Stimulated activated CD4-positive, alpha-beta T cell treated with anti-CD3 and anti-CD28 coated beads, Interleukin-2, amount 100 ng/mL, for 4 hours (primary cell): ENCODE results near the gene ATXN1.

Experiments used
- DNase-seq: peaks from one replicate; pipeline ENCODE4 v3.0.0-alpha.2; 2020; ENCODE audit warnings: low read depth

The ATXN1 gene

DNA sequence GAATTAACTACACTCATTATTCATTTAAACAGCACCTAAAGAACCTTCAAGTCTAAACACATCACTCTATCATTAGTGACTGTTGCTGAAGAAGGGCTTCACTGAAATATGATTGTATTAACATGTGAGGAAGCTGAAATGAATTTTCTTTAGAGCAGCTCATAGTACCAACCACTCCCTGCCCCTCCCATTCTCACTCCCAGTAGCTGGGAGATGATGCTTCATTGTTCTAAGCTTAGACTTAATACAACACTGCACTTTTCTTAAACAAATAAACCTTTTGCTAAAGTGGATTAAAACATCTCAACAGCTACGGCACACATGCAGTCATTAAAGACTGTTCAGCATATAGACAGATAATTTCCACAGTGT lies 63.1 kb downstream of the ATXN1 start:
- no peak for DNase-seq

DNA sequence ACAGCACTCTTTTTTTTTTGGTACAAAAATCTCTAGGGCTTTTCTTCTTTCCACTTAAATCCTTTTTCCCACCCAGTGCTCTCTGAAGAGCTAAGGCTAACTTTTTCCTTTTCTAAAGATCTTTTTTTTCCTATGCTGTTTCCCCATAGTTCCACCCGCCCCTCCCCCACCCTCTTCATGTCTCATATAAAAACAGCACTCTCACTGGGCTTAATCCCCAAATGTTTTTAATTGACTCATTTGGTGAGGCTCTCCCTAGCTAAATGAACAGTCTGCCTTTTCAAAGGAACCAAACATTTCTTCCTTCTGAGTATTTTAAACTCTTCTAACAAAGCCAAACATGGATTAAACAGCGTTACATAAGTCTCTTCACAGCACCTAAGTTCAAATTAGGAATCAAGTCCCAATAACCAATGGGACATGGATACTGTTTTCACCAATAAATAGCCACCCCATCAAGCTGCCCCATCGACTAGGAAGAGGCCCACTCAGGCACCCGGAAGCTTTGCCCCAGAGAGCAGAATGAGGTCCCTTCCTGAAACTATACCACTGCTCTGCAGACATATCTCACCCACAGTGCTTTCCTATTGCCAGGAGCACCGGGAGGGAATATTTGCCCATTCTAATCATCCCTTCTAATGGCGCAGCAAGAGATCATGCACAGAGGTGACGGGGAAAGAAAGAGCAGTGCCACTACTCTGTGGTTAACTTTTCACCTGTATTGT lies 63.7 kb downstream of the ATXN1 start:
- no peak for DNase-seq

- no peak for DNase-seq
Measured at GRCh38 chr6:16696496-16696895, 64.8 kb downstream of the ATXN1 start.

- DNase-seq = no peak
Measured at GRCh38 chr6:16694781-16695578, 66.3 kb downstream of the ATXN1 start.

DNA sequence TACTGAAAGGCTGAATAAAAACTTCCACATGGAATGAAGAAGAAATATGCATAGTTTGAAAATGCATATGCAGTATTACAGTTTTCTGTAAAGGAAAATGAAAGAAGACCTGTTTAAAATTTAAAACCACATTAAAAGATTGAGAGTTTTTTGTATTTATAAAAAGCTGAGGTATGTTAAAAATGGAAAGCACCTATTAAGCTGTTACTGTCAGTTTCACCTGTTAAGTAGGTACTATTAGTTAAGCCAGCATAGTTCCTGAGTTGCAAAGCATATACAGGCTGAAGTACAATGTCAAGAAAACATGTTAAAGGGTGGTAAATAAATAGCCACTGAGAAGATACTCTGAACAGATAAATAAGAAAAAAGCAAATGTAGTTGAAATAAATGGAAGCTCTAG lies 69.9 kb downstream of the ATXN1 start:
- DNase-seq = no peak

GRCh38 chr6:16690608-16691142 lies 70.6 kb downstream of the ATXN1 start:
- no peak for DNase-seq

DNA sequence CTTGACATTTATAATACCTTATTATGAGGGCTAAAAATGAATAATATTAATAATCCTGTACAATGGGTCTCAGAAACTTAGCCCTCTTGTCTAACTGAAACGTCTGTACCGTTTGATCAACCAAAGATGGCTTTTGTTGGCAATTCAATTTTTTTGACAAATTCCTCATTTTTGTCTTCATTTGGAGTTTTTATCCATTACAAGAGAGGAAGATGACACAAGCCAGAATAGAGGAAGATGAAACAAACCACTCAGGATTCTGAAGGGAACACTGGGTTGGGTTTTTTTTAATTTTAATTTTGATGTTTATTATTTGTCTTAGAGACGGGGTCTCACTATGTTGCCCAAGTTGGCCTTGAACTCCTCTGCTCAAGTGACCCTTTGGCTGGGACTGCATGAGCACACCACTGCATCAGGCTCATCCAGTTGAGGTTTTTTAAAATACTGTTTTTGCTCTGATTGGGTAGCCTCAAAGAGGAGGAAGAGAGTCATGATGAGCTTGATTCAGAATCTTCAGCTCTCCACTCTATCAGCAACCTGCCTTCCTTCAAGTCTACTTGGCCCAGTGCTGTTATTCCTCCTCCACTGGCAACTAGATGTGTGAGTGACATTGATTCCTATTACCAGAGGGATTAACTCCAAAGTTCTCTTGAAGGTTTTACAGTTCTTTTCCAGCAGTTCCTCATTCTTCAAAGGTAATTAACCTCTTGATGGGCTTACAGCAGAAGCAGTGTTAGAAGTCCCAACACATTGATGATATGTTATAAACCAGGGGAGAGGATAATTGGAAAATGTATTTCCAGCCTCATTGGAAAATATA lies 71.3 kb downstream of the ATXN1 start:
- no peak for DNase-seq

GRCh38 chr6:16688984-16689636 lies 72.2 kb downstream of the ATXN1 start:
- DNase-seq = no peak

- no peak for DNase-seq
Measured at GRCh38 chr6:16688436-16688835, 72.8 kb downstream of the ATXN1 start.

GRCh38 chr6:16687045-16687444 lies 74.2 kb downstream of the ATXN1 start:
- no peak for DNase-seq

GRCh38 chr6:16684896-16685554 lies 76.2 kb downstream of the ATXN1 start:
- peak; percentile 87 for DNase-seq

DNA sequence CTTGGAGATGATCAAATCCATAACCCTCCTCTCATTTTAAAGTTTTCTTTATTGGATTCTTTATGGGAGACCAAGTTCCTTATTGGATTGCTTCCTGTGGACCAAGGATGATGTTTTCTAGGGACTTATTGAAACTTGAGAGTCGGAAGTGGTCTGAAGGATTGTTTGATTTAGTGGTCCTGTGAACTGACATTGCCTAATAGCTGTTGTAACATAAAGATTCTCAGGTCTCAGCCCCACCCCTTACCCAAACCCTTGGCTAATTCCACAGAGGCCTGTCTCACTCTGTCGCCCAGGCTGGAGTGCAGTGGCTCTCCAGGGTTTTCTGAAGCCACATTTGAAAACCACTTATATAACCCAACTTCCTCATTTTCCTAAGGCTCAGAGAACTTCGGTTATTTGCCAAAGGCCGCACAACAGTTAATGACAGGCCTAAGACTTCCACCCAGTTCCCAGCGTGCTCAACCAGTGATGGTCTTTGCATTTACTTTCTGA lies 77.0 kb downstream of the ATXN1 start:
- no peak for DNase-seq

DNA sequence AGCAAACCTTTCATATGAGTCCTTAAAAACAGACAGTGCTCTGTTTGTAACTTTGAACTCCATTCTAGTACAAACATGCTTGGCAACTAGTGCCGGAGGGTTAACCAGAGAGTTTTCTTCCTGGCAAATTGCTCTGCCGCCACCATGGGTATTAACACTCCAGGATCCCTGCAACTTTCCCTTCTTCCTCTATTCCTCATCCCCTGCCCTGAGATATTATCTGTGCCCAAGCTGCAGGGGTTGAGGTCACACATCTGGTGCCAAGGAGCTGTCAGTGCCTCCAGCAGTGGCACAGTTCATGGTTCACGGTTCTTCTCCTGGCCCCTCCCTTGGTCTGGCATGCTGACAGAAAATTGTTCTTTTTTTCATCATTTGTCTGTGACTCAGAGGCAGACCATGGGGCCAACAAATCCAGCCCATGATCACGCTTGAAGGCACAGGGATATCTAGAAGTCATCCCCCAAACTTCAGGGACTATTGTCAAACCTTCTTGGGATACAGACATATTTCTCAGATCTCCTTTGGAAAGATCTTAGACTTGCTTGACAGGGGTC lies 77.5 kb downstream of the ATXN1 start:
- no peak for DNase-seq

DNA sequence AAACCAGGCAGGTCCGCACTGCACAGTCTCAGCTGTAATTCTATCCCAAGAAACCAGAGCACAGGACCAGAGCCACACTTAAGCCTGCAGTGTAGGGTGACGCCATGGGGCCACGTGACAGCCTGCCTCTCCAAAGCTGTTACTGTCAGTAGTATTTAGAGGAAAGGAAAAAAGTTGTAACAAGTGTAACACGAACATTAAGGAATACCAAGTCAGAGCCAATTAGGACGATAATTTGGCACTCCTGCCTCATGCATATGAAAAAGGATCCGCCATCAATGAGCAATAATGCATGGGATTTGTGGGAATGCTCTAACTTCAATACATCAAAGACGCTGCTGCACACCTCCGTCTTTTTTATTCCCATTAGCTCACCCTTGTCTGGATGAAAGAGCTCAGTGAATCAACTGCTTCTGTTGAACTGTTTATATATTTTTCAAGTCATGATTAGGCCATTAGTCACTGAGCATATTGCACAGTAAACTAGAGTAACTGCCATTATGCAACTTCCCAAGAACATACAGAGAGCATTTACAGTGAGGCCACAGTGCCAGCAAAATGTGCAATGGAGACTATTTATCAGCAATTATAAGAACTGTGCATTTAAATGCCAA lies 79.9 kb downstream of the ATXN1 start:
- DNase-seq = no peak

DNA sequence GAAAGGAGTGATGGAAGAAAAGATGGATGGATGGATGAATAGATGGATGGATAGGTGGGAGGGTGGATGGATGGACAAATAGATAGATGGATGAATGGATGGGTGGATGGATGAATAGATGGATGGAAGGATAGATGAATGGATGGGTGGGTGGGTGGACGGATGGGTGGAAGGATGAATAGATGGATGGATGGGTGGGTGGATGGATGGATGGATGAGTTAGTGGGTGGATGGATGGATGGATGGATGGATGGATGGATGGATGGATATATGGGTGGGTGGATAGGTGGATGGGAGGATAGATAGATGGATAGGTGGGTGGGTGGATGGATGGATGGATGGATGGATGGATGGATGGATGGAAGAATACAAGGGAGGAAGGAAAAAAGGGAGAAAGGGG lies 82.2 kb downstream of the ATXN1 start:
- no peak for DNase-seq

- no peak for DNase-seq
Measured at GRCh38 chr6:16677458-16677857, 83.8 kb downstream of the ATXN1 start.

DNA sequence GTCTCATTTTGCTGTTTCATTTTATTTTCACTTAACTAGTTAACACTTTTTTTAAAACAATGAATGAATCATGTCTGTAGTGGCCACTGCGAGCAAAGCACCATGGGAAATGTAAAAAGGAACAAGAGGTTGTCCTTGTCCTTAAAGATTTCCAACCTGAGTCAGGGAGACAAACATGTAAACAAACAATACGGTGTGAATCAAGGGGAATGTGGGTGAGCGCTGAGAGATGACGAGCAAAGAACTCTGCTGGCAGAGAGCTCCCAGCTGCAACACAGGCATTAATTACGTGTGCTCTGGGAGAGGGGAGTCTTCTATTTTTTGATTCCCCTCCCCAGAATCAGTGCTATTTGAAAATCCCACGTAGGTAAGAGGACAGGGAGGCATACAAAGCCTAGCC lies 84.3 kb downstream of the ATXN1 start:
- DNase-seq = no peak

GRCh38 chr6:16676376-16676775 lies 84.9 kb downstream of the ATXN1 start:
- no peak for DNase-seq

DNA sequence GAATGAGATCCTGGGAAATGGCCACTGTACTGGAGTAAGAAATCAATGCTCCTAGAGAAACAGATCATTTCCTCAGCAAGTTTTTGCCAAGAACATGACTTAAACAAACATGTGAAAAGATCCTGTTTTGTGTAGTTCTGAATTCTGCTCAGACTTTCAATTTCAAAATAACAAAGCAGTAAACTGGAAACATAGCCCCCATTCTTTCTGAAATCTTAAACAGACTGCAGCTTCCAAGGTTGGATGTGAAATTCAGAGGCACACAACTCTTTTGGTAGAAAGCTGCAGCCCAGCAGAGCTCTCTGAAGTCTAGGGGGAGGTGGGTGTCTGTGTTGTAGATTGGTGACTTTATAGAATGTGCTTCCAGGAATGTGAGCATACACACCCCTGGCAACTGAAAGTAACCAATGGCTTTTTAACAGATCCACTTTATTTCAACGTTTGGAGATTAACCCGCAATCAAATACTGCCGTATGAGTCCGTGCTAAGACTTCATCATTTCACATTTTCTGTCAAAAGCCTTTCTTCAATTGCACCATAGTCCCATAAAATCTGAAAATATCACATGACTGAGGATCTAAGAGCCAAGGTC lies 86.4 kb downstream of the ATXN1 start:
- DNase-seq = no peak
